Measurements from ENCODE around the gene SYNJ2. TPM values are rescaled to one million over a fixed set of nuclear protein-coding genes. Genes with fewer than 3 reads are reported as not detected.

SYNJ2 gene
- total and polyA plus RNA-seq, 11 donors: 7.5 to 27.0 (median 18.2) TPM

DNA sequence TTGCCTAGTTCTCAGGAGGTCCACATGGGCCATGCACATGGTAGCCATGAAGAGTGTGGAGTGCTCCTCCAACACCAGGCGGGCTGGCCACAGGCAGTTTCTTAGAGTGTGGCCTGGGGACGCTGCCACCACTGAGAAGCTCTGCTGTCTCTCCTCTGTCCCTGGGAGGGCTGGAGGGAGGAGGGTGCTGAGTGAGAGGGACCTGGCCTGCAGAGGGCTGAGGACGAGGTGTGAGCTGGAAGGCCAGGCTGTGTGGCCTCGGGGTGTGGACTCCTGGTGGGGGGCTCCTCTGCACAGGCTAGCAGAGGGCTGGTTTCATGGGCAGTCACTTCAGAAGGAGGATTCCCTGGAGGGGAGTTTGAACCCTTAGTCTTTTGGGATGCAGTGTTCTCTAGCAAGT lies 39.7 kb downstream of the SYNJ2 start:
- Histone ChIP-seq H3K4me1 (peaks cover 0 to 61% (median 37%) of the 10 kb centered on the region in 12 donors), H3K9me3 (no peaks in the 10 kb centered on the region), H3K27me3 (no peaks in the 10 kb centered on the region), H3K27ac (peak overlapping the region in 4 of 12 donors; percentile 2 to 34 (median 30)), H3K36me3 (no peaks in the 10 kb centered on the region), H3K4me3 (no peak overlapping the region)
- ATAC-seq (no peak), DNase-seq (peak in 1 of 5 donors; percentile 20)
- no peak for TF ChIP-seq CTCF (IDR thresholded peaks at IDR 0.05)
- TF ChIP-seq POLR2A (IDR thresholded peaks at IDR 0.05): no peak
- WGBS, 4 donors: 74 to 97% (median 91%) methylated on average over 4 of the region's 4 CpGs
- intact Hi-C loops (cut with DNase I): no loop called here

DNA sequence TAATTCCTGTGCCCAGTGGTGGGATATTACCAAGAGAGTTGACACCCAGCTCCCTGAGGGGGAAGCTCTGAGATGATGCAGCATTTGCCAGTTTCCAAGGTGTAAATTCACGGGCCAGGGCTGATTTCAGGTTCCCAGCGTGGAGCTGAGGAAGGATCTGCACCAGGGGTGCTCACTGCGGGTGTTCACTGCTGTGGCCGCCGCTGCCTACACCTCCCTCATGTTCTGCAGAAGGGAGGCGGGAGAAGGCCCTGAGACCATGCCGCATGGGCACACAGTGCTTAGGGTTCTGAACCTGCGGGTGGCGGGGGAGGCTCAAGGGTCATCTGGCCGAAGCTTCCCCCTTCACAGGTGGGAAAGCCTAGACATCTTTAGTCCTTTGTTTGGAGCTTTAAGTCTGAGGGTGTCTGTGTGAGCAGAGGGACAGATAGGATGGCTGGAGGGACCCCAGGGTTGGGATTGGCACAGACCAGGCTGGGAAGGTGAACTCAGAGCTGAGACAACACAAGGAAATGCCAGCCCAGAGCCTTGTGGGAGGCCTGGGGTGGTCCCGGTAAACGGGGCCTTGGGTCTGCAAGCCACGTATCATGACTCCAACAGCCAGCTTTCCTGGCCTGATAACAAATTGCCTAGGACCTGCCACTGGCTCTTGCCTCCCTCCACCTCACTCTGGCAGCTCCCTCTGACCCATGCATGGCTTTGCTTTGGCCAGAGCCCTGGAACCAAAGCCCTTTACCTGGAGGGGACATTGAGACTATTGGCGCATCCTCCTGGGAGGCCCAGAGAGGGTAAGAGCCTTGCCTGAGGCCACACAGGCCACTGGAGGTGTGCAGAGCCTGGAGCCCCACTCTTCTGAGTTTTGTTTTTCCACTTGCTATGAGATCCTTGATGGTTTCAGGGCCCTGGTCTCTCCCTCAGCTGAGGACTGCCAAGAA lies 40.4 kb downstream of the SYNJ2 start:
- DNase-seq (no peak), ATAC-seq (no peak)
- Histone ChIP-seq H3K4me3 (no peak overlapping the region), H3K9me3 (no peaks in the 10 kb centered on the region), H3K27me3 (no peaks in the 10 kb centered on the region), H3K4me1 (peaks cover 5 to 61% (median 42%) of the 10 kb centered on the region in 12 donors), H3K27ac (peak overlapping the region in 2 of 12 donors; percentile 17 to 34), H3K36me3 (no peaks in the 10 kb centered on the region)
- intact Hi-C loops (cut with DNase I): no loop called here
- 94 to 96% (median 94%) methylated on average over 8 to 14 of the region's 14 CpGs for WGBS, 4 donors
- TF ChIP-seq CTCF (IDR thresholded peaks at IDR 0.05) (no peak), POLR2A (IDR thresholded peaks at IDR 0.05) (no peak)

GRCh38 chr6:158022749-158023596 lies 41.3 kb downstream of the SYNJ2 start:
- peaks cover 5 to 64% (median 45%) of the 10 kb centered on the region in 12 donors for H3K4me1 ChIP-seq
- no peak for TF ChIP-seq CTCF (IDR thresholded peaks at IDR 0.05)
- TF ChIP-seq POLR2A (IDR thresholded peaks at IDR 0.05): no peak
- peak overlapping the region in 1 of 12 donors; percentile 13 for H3K27ac ChIP-seq
- no peak for ATAC-seq
- intact Hi-C loops (cut with DNase I): no loop called here
- no peak overlapping the region for H3K4me3 ChIP-seq
- DNase-seq: peak in 2 of 5 donors; percentile 25 to 37
- WGBS, 4 donors: 91 to 96% (median 93%) methylated on average over 10 to 14 of the region's 14 CpGs
- H3K9me3 ChIP-seq: no peaks in the 10 kb centered on the region
- no peaks in the 10 kb centered on the region for H3K36me3 ChIP-seq
- no peaks in the 10 kb centered on the region for H3K27me3 ChIP-seq

DNA sequence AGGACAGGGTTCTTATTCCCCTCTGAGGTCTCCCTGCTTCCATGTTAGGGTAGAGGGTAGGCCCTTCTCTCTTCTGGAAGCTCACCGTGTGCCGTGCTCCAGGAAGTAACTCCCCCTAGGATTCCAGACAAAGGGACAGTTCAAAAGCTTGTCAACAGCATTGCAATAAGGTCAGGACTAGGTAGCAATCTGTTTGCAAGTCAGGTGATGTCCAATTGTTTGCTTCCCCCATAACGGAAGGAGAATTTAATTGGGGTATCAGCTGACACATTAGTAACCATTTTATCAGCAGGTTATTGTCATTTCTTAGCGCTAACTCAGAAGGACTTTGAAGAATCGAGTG lies 41.9 kb downstream of the SYNJ2 start:
- no peak for DNase-seq
- Histone ChIP-seq H3K9me3 (no peaks in the 10 kb centered on the region), H3K4me1 (peaks cover 5 to 64% (median 46%) of the 10 kb centered on the region in 12 donors), H3K27me3 (no peaks in the 10 kb centered on the region), H3K4me3 (no peak overlapping the region), H3K27ac (no peak overlapping the region), H3K36me3 (no peaks in the 10 kb centered on the region)
- 71 to 78% (median 74%) methylated on average over 5 of the region's 5 CpGs for WGBS, 4 donors
- no peak for ATAC-seq
- no peak for TF ChIP-seq POLR2A (IDR thresholded peaks at IDR 0.05)
- no peak for TF ChIP-seq CTCF (IDR thresholded peaks at IDR 0.05)
- intact Hi-C loops (cut with DNase I): no loop called here

Measured in heart left ventricle (tissue), 16 donors.